Gastrocnemius medialis (tissue), 4 donors: Measurements from ENCODE around the gene PRDM16. TPM values are rescaled to one million over a fixed set of nuclear protein-coding genes. Genes with fewer than 3 reads are reported as not detected.

Experiments
- ATAC-seq, 2 donors: fragments of 150-250 bp; one replicate each; pipeline ENCODE4 v1.9.1; 2016
- DNase-seq, 2 donors: peaks; one replicate each; pipeline ENCODE4 v3.0.0-alpha.2; 2019
- H3K27ac ChIP-seq, 4 donors: fragments of 200-600 bp; sonication (generic); 1 replicate in 1 of 4; 2 replicates in 3 of 4; pipeline ENCODE4 v1.5.1; 2016 to 2018; ENCODE audit warnings: mild to moderate bottlenecking in 2 of 4, moderate library complexity in 1 of 4
- H3K27me3 ChIP-seq, 3 donors: fragments of 200-600 bp; sonication (generic) in 2 of 3; 1 replicate in 1 of 3; 2 replicates in 2 of 3; pipeline versions ENCODE4 v1.5.1 to v1.6.0; 2016 to 2019; ENCODE audit warnings: mild to moderate bottlenecking in 1 of 3, moderate library complexity in 1 of 3
- H3K36me3 ChIP-seq, 2 donors: fragments of 200-600 bp; sonication (generic) in 1 of 2; one replicate each; pipeline ENCODE4 v1.5.1; 2017 to 2018
- H3K4me1 ChIP-seq, 2 donors: fragments of 200-600 bp; sonication (generic) in 1 of 2; one replicate each; pipeline ENCODE4 v1.5.1; 2016 to 2017; ENCODE audit warnings: mild to moderate bottlenecking in 2 of 2
- H3K4me3 ChIP-seq, 4 donors: fragments of 200-600 bp; sonication (generic) in 3 of 4; 1 replicate in 1 of 4; 2 replicates in 3 of 4; pipeline ENCODE4 v1.5.1; 2016 to 2019; ENCODE audit warnings: mild to moderate bottlenecking in 2 of 4
- H3K9me3 ChIP-seq, 3 donors: fragments of 200-600 bp; sonication (generic) in 2 of 3; 1 replicate in 1 of 3; 2 replicates in 2 of 3; pipeline ENCODE4 v1.5.1; 2016 to 2019
- CTCF ChIP-seq, 5 experiments: fragments of 450-650 bp in 3 of 5; fragments of 200-600 bp in 2 of 5; sonication (generic) in 2 of 5; IDR thresholded peaks in 4 of 5; conservative IDR thresholded peaks in 1 of 5; 1 replicate in 4 of 5; 2 replicates in 1 of 5; pipeline ENCODE4 v1.5.1; 2016 to 2019; ENCODE audit warnings: antibody characterized with exemption in 5 of 5, mild to moderate bottlenecking in 3 of 5, moderate library complexity in 3 of 5
- POLR2A ChIP-seq, 2 donors: fragments of 450-650 bp; IDR thresholded peaks; one replicate each; pipeline ENCODE4 v1.6.1; 2017; ENCODE audit warnings: antibody characterized with exemption in 2 of 2, mild to moderate bottlenecking in 2 of 2, moderate library complexity in 2 of 2
- in situ Hi-C, 4 donors: fragments of 200-750 bp; cut with MboI; loops; one replicate each; pipeline versions ENCODE4 v1.15.0 to v1.8.0; 2017; ENCODE audit warnings: low sequenced_read_pairs in 4 of 4
- intact Hi-C: fragments of 100-400 bp; cut with DNase I; formaldehyde crosslinking; loops from one replicate; pipeline ENCODE4 v1.15.1; 2023; ENCODE audit warnings: low total_unique reads
- total RNA-seq, 4 donors: library from RNA; depleted of rRNA; stranded (reverse); fragments of >200 nt; gene quantifications; one replicate each; pipeline versions ENCODE4 v1.1.0 to v1.2.3, GENCODE V29; 2016

The PRDM16 gene
- total RNA-seq, 4 donors from 2014 or later, result 0.03 to 0.19 (median 0.17) TPM

GRCh38 chr1:3051270-3052268 lies 17.4 kb upstream of the PRDM16 start:
- no peak for ATAC-seq
- no peak for DNase-seq
- intact Hi-C loops (no loop called here), in situ Hi-C loops (no loop called here)
- Histone ChIP-seq H3K4me1 (no peaks in the 10 kb centered on the region), H3K27me3 (peaks cover 19 to 34% (median 21%) of the 10 kb centered on the region in 3 donors), H3K9me3 (no peaks in the 10 kb centered on the region), H3K4me3 (no peak overlapping the region), H3K27ac (no peak overlapping the region), H3K36me3 (no peaks in the 10 kb centered on the region)
- no peak for TF ChIP-seq CTCF (IDR thresholded peaks at IDR 0.05 in 4 of 5, conservative IDR thresholded peaks at IDR 0.05 in 1 of 5)
- no peak for TF ChIP-seq POLR2A (IDR thresholded peaks at IDR 0.05)

- DNase-seq (no peak), ATAC-seq (no peak)
- Histone ChIP-seq H3K4me3 (no peak overlapping the region), H3K27me3 (peaks cover 19 to 32% (median 21%) of the 10 kb centered on the region in 3 donors), H3K36me3 (no peaks in the 10 kb centered on the region), H3K27ac (no peak overlapping the region), H3K9me3 (no peaks in the 10 kb centered on the region), H3K4me1 (no peaks in the 10 kb centered on the region)
- intact Hi-C loops (no loop called here), in situ Hi-C loops (no loop called here)
- TF ChIP-seq POLR2A (IDR thresholded peaks at IDR 0.05) (no peak), CTCF (IDR thresholded peaks at IDR 0.05 in 4 of 5, conservative IDR thresholded peaks at IDR 0.05 in 1 of 5) (no peak)
These were observed 16.5 kb upstream of the PRDM16 start for GRCh38 chr1:3052501-3052900.

- TF ChIP-seq POLR2A (IDR thresholded peaks at IDR 0.05), result no peak
- no peak for TF ChIP-seq CTCF (IDR thresholded peaks at IDR 0.05 in 4 of 5, conservative IDR thresholded peaks at IDR 0.05 in 1 of 5)
- H3K27ac ChIP-seq, result no peak overlapping the region
- no peak for DNase-seq
- no peak for ATAC-seq
- intact Hi-C loops (no loop called here), in situ Hi-C loops (no loop called here)
- H3K4me3 ChIP-seq, result no peak overlapping the region
- H3K4me1 ChIP-seq, result no peaks in the 10 kb centered on the region
- peaks cover 17 to 34% (median 21%) of the 10 kb centered on the region in 3 donors for H3K27me3 ChIP-seq
- no peaks in the 10 kb centered on the region for H3K9me3 ChIP-seq
- H3K36me3 ChIP-seq, result no peaks in the 10 kb centered on the region
These were observed 15.5 kb upstream of the PRDM16 start for GRCh38 chr1:3053366-3053980.

- H3K9me3 ChIP-seq, result no peaks in the 10 kb centered on the region
- H3K4me3 ChIP-seq, result no peak overlapping the region
- H3K36me3 ChIP-seq, result no peaks in the 10 kb centered on the region
- no peaks in the 10 kb centered on the region for H3K4me1 ChIP-seq
- intact Hi-C loops, result no loop called here
- TF ChIP-seq CTCF (IDR thresholded peaks at IDR 0.05 in 4 of 5, conservative IDR thresholded peaks at IDR 0.05 in 1 of 5) (no peak), POLR2A (IDR thresholded peaks at IDR 0.05) (no peak)
- DNase-seq (no peak), ATAC-seq (no peak)
- in situ Hi-C loops, result no loop called here
- peaks cover 17 to 35% (median 21%) of the 10 kb centered on the region in 3 donors for H3K27me3 ChIP-seq
- H3K27ac ChIP-seq, result no peak overlapping the region
These were observed 15.0 kb upstream of the PRDM16 start for GRCh38 chr1:3053986-3054385.
